GM21367 (cell line): ENCODE measurements around the gene CDH13.

ENCODE experiments used
- ATAC-seq: cut with Tn5 transposase; IDR thresholded peaks from one replicate; pipeline ENCODE4 v1.9.1; 2021; ENCODE audit not compliant: unreplicated experiment

The CDH13 gene

GRCh38 chr16:83769397-83770008, 1142.7 kb downstream of the CDH13 start:
- ATAC-seq: no peak

GRCh38 chr16:83771306-83771942, 1144.7 kb downstream of the CDH13 start:
- ATAC-seq: no peak

DNA sequence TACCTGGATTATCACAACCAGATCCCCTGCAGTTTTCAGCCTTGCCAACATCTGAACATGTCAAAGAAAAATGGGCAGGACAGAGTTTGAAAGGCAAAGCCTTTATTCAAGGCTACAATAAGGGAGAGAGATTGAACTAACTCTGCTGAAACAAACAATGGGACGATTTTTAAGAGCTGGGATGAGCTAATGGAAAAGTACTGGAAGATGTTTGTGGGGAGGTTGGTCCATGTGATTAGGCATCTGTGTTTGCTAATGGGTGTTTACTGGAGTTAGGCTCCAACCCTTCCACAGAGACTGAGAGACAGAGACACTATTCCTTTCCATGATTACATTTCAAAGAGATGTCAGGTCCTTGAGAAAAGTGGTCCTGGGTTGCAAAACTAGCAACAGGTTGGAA, 1146.0 kb downstream of the CDH13 start:
- ATAC-seq: no peak

- no peak for ATAC-seq
These were observed 1147.3 kb downstream of the CDH13 start for GRCh38 chr16:83774066-83774465.

GRCh38 chr16:83776944-83777343, 1150.2 kb downstream of the CDH13 start:
- ATAC-seq: no peak

DNA sequence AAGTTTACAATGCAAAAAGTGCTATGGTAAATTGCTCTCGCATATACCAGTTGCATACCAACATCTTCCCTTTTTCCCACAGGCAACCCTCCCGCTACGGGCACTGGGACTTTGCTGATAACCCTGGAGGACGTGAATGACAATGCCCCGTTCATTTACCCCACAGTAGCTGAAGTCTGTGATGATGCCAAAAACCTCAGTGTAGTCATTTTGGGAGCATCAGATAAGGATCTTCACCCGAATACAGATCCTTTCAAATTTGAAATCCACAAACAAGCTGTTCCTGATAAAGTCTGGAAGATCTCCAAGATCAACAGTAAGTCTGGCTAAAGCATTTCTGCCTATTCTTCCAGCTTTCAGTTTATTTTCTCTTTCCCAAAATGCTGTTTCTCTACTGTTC, 1153.1 kb downstream of the CDH13 start:
- no peak for ATAC-seq

- ATAC-seq: no peak
These were observed 1158.7 kb downstream of the CDH13 start for GRCh38 chr16:83785455-83785854.

GRCh38 chr16:83789642-83790401, 1163.1 kb downstream of the CDH13 start:
- ATAC-seq: no peak

GRCh38 chr16:83791916-83792315, 1165.1 kb downstream of the CDH13 start:
- no peak for ATAC-seq

DNA sequence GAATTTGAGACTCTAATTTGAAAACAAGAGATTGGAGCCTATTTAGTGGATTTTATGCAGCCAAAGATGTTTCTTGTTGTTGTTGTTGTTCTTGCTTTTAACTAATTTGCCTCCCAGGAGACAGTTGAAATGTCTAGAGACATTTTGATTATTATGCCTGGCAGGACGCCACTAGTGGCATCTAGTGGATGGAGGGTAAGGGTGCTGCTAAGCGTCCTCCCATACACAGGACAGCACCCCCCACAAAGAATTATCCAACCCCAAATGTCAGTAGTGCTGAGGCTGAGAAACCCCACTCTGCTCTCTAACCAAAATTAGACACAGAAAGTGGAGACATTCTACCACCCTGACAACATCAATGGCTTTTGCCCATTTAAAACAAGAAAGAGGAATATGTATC, 1165.6 kb downstream of the CDH13 start:
- no peak for ATAC-seq

- no peak for ATAC-seq
These were observed 1166.4 kb downstream of the CDH13 start for GRCh38 chr16:83793179-83793578.

DNA sequence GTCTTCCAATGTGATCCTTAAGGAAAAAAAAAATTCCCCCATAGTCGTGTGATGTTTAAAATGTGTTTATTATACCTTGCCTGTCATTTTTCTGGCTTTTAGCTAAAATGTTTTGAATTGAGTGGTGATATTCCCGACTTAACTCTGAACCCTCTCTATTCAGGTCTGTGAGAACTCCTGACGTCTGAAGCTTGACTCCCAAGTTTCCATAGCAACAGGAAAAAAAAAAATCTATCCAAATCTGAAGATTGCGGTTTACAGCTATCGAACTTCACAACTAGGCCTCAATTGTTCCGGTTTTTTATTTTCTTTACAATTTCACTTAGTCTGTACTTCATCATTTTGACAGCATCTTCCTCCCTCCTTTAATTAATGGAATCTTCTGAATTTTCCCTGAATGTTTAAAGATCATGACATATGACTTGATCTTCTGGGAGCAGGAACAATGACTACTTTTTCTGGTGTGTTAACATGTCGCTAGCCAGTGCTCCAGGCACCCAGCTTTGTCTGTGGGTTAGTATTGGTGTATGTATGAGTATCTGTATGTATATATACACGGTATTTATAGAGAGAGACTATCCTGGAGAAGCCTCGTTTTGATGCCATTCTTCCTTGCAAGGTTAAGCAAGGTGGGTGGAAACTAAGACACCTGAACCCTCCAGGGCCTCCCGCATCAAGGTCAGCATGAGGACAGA, 1168.2 kb downstream of the CDH13 start:
- ATAC-seq: no peak

- ATAC-seq: no peak
These were observed 1170.2 kb downstream of the CDH13 start for GRCh38 chr16:83797013-83797412.

DNA sequence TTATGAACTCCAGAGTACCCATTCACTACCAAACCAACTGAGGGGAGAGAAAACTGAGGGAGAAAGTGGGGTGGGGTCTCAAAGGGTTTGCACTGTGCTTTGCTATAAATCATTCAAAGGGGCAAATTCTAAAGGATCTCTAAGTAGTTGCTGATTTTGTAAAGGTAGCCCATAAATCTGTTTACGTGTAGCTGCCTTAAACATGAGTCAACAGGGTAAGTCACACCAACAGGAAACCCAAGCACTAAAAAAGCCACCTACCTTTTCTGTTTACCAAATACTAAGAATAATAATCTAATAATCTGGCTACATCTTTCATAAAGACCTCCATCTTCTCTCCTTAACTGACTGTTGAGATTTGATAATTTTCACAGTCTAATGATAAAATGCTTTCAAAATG, 1172.6 kb downstream of the CDH13 start:
- no peak for ATAC-seq

DNA sequence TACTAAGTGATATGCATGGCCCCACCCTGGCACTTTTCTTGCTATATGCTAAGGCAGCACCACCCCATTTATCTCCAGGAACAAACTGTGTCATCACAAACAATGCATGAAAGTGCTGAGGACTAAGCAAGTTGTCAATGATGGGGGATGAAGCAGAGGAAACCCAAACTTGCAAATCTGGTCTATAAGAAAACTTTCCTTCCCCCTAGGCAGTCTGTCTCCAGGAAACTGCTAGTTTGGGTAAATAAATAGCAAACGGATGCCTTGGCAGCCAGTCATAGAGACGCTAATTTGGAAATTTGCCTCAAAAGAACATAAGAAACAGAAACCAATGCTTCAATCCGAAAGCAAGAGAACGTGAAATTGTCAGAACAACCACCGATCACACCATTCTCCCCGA, 1175.4 kb downstream of the CDH13 start:
- ATAC-seq: peak; percentile 42

GRCh38 chr16:83802554-83803205, 1175.9 kb downstream of the CDH13 start:
- no peak for ATAC-seq

DNA sequence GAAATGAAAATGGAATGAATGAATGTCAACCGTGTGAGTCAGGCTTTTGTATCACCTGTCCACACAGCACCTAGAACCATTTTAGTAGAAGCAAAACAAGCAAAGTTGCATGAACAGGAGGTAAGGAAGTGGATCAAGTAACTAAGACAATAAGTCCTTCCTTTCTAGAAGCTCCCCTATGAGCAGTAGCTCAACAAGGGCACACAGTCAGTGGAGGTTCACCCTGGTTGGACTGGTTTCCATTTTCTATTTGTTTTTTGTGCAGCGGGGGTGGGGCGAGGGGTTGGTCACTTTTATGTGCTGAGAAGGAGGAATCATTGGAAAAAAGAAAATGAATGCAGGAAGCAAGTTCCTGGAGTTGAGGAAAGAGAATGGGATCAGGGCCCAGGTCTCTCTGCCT, 1177.0 kb downstream of the CDH13 start:
- ATAC-seq: no peak

- no peak for ATAC-seq
These were observed 1177.6 kb downstream of the CDH13 start for GRCh38 chr16:83804366-83804765.

DNA sequence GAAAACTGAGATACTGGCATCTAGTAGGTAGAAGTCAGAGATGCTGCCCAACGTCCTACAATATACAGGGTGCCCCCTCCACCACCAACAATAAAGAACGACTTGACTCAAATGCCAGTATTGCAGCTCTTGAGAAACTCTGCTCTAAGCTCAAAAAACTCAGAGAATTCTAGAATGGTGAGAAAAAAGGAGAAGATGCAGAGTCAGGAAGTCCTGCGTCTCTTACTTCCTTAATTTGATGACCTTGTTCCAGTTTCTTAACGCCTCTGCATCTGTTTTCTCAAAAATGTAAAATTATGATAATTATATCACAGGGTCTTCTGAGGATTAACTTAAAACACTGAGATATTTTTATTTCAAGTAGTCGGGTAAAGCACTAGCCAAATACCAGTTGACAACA, 1179.3 kb downstream of the CDH13 start:
- no peak for ATAC-seq

DNA sequence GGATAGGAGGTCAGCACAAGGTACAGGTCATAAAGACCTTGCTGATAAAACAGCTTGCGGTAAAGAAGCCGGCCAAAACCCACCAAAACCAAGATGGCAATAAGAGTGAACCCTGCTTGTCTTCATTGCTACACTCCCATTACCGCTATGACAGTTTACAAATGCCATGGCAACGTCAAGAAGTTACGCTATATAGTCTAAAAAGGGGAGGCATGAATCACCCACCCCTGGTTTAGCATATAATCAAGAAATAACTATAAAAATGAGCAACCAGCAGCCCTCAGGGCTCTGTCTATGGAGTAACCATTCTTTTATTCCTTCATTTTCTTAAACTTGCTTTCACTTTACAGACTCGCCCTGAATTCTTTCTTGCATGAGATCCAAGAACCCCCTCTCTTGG, 1180.0 kb downstream of the CDH13 start:
- ATAC-seq: no peak

DNA sequence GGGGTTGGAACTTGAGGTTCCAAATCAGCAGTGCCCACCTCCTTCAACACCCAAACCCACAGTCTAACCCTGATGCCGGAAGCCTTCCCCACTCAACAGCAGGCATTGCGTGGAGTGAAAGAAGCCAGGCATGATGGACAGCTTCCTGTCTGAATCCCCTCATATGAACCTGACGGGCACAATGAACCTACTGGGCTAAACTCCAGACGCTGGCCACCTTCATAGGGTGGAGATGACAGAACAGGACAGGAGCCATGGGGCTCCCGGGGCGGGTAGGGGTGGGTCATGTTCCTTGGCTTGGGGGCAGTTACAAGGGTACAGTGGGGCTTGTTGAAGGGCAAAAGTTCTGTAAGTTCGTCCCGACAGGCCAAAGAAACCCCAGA, 1180.5 kb downstream of the CDH13 start:
- no peak for ATAC-seq
